Tongue (tissue), 2 donors: ENCODE measurements around the gene TRIM63. TPM values are rescaled to one million over a fixed set of nuclear protein-coding genes. Genes with fewer than 3 reads are reported as not detected.

Experiments used
- DNase-seq: peaks from one replicate; pipeline ENCODE4 v3.0.0-alpha.2; 2015
- total RNA-seq: library from RNA; depleted of rRNA; stranded (reverse); fragments of >200 nt; gene quantifications from one replicate; pipeline ENCODE4 v1.2.3, GENCODE V29; 2014

The TRIM63 gene
- total RNA-seq, 1 donor from 2014 or later: 64.5 TPM

- no peak for DNase-seq
These were observed 17.4 kb upstream of the TRIM63 start for GRCh38 chr1:26084844-26085243.

- DNase-seq: no peak
These were observed 16.7 kb upstream of the TRIM63 start for GRCh38 chr1:26084091-26084561.

- no peak for DNase-seq
These were observed 15.8 kb upstream of the TRIM63 start for GRCh38 chr1:26083208-26083607.

GRCh38 chr1:26082020-26082350, 14.6 kb upstream of the TRIM63 start:
- no peak for DNase-seq

- no peak for DNase-seq
These were observed 14.0 kb upstream of the TRIM63 start for GRCh38 chr1:26081267-26082019.

- no peak for DNase-seq
These were observed 12.8 kb upstream of the TRIM63 start for GRCh38 chr1:26079960-26080814.

- no peak for DNase-seq
These were observed 11.7 kb upstream of the TRIM63 start for GRCh38 chr1:26079178-26079563.

GRCh38 chr1:26078286-26079177, 11.1 kb upstream of the TRIM63 start:
- DNase-seq: no peak

GRCh38 chr1:26077524-26077923, 10.1 kb upstream of the TRIM63 start:
- no peak for DNase-seq

- no peak for DNase-seq
These were observed 8.2 kb upstream of the TRIM63 start for GRCh38 chr1:26075421-26076144.

- DNase-seq: no peak
These were observed 4.9 kb upstream of the TRIM63 start for GRCh38 chr1:26072305-26072704.

- no peak for DNase-seq
These were observed 3.5 kb upstream of the TRIM63 start for GRCh38 chr1:26070963-26071342.

- no peak for DNase-seq
These were observed 3.0 kb upstream of the TRIM63 start for GRCh38 chr1:26070296-26070962.

GRCh38 chr1:26069941-26070295, 2.5 kb upstream of the TRIM63 start:
- DNase-seq: no peak

GRCh38 chr1:26066857-26067256, 573 bp downstream of the TRIM63 start:
- DNase-seq: peak; percentile 56

- no peak for DNase-seq
These were observed 1.3 kb downstream of the TRIM63 start for GRCh38 chr1:26066160-26066559.

- DNase-seq: no peak
These were observed 2.9 kb downstream of the TRIM63 start for GRCh38 chr1:26064553-26064952.

- peak; percentile 38 for DNase-seq
These were observed 6.4 kb downstream of the TRIM63 start for GRCh38 chr1:26060832-26061574.

- peak; percentile 73 for DNase-seq
These were observed 7.5 kb downstream of the TRIM63 start for GRCh38 chr1:26059906-26060305.

- DNase-seq: no peak
These were observed 9.3 kb downstream of the TRIM63 start for GRCh38 chr1:26058052-26058595.
